Heart left ventricle (tissue), 16 donors: ENCODE data around the gene PRM3. TPM values are rescaled to one million over a fixed set of nuclear protein-coding genes. Genes with fewer than 3 reads are reported as not detected.

Experiments used
- ATAC-seq, 4 donors: fragments of 200-7000 bp; cut with Tn5 transposase; one replicate each; pipeline ENCODE4 v1.9.1; 2020 to 2022; ENCODE audit warnings: moderate library complexity in 4 of 4, mild to moderate bottlenecking in 3 of 4, moderate number of reproducible peaks in 1 of 4
- DNase-seq, 5 donors: peaks; one replicate each; pipeline ENCODE4 v3.0.0-alpha.2; 2020
- H3K27ac ChIP-seq, 12 donors: fragments of 200-600 bp; sonication (generic) in 4 of 12; one replicate each; pipeline versions ENCODE4 v1.5.0 to v1.8.0; 2016 to 2022; ENCODE audit warnings: mild to moderate bottlenecking in 2 of 12
- H3K27me3 ChIP-seq, 9 donors: fragments of 200-600 bp; sonication (generic) in 2 of 9; one replicate each; pipeline versions ENCODE4 v1.5.1 to v1.8.0; 2016 to 2022; ENCODE audit warnings: mild to moderate bottlenecking in 3 of 9
- H3K36me3 ChIP-seq, 9 donors: fragments of 200-600 bp; sonication (generic) in 2 of 9; one replicate each; pipeline versions ENCODE4 v1.5.0 to v1.8.0; 2018 to 2022; ENCODE audit warnings: mild to moderate bottlenecking in 2 of 9
- H3K4me1 ChIP-seq, 12 donors: fragments of 200-600 bp; sonication (generic) in 4 of 12; one replicate each; pipeline versions ENCODE4 v1.5.0 to v1.8.0; 2016 to 2022; ENCODE audit warnings: mild to moderate bottlenecking in 3 of 12
- H3K4me3 ChIP-seq, 12 donors: fragments of 200-600 bp; sonication (generic) in 4 of 12; one replicate each; pipeline versions ENCODE4 v1.5.0 to v1.8.0; 2017 to 2022; ENCODE audit warnings: mild to moderate bottlenecking in 9 of 12, moderate library complexity in 4 of 12
- H3K9me3 ChIP-seq, 12 donors: fragments of 200-600 bp; sonication (generic) in 4 of 12; one replicate each; pipeline versions ENCODE4 v1.5.0 to v1.8.0; 2016 to 2022; ENCODE audit warnings: mild to moderate bottlenecking in 1 of 12
- POLR2A ChIP-seq, 2 donors: fragments of 450-650 bp; IDR thresholded peaks; one replicate each; pipeline ENCODE4 v1.6.1; 2017; ENCODE audit warnings: antibody characterized with exemption in 2 of 2, mild to moderate bottlenecking in 2 of 2, moderate library complexity in 2 of 2
- WGBS, 4 donors: extraction: QIAGEN DNeasy Blood & Tissue Kit in 2 of 4; methylation state at CpG; one replicate each; pipeline versions ENCODE4 v1.1.5 to v1.1.7; 2013 to 2018; 5-methylcytosine and 5-hydroxymethylcytosine counted together
- intact Hi-C, 10 donors: fragments of 100-400 bp; cut with DNase I; formaldehyde crosslinking; loops; one replicate each; pipeline versions ENCODE4 v1.11.1 to v1.14.2; 2022
- polyA plus RNA-seq, 2 donors: library from polyadenylated mRNA; stranded (reverse); fragments of 200-250 nt; gene quantifications; one replicate each; pipeline ENCODE4 v1.2.3, GENCODE V29; 2013
- total RNA-seq, 9 donors: library from RNA; depleted of rRNA in 2 of 9; stranded (reverse); fragments of >200 nt in 2 of 9; fragmentation: NEBNext Ultra II Directional in 3 of 9; extraction: Animal tissue kit (Norgen Biotek cat#: 25700) in 3 of 9; gene quantifications; one replicate each; pipeline versions ENCODE4 v1.1.0 to v1.2.4, GENCODE V29; 2016 to 2023
- TF ChIP-seq, protein P1 (sequence below), 12 donors: fragments of 200-600 bp; sonication (generic) in 4 of 12; IDR thresholded peaks; one replicate each; pipeline versions ENCODE4 v1.5.0 to v1.8.0; 2018 to 2022; ENCODE audit warnings: antibody characterized with exemption in 12 of 12, mild to moderate bottlenecking in 5 of 12
- donor health status: ischemic (EF 13 %, LVEDD 7.1; RV severe dilation, severe dysfunction).
- donor health status: healthy with polysubstance abuse.
- donor health status: DM: no; HTN: yes; CAD: no.
- donor health status: DM: no; HTN: no; CAD: no.
- donor health status: ischemic (EF 25% LVEDD 6.9; RV normal size, moderate dysfunction).
- donor health status: ischemic (EF 25% LVEDD 5.7; RV mildly dilated, moderate dysfunction).
- donor health status: healthy.
- donor health status: DM: yes; HTN: yes; CAD: no.
- donor health status: ischemic (EF 35%, LVEDD 5.7; RV mildly dilated, moderate dysfunction).
- donor health status: nonischemic (EF 11% LVEDD 7.7; RV severe dilation, severe dysfunction).
- donor health status: DM: yes; HTN: yes; CAD: no.
- donor health status: PGD.
- donor health status: ischemic (EF 29% LVEDD 5.4; RV normal size, mild dysfunction).
- donor health status: nonischemic (EF 23%, LVEDD 6.1; RV moderate dilation, normal function).

Gene PRM3
- total and polyA plus RNA-seq, 11 donors, result not detected

DNA sequence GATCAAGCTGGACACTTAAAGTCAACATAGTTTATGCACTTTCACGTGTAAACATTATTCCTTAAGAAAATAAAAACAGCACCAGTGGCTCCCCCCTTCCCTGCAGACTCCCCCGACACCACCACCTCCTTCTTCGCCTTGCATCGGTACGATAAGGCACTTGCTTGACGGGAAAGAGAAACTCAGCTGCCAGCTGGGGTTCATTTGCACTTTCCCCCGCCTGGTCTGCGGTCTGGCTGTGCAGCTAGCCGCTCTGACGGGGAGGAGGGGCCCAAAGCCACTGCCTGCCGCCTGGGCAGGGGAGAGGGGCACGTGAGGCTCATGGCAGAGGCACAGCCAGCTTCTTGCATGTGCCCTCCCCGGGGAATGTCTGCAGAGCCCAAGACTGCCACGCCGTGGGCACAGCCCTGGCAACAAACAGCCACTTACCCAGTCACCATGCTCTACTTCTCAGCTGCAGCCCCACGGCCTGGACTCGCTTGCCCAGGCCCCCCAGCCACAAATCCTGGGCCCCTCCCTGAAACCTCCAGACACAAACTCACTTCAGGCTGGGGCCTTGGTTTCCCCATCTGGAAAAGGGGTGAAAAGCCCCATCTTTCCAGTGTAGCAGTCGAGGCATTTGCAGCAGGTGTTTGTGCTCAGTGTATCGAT lies 24.2 kb upstream of the PRM3 start:
- Histone ChIP-seq H3K36me3 (no peaks in the 10 kb centered on the region), H3K4me1 (peaks cover 0 to 23% (median 13%) of the 10 kb centered on the region in 12 donors), H3K27me3 (no peaks in the 10 kb centered on the region), H3K9me3 (no peaks in the 10 kb centered on the region), H3K27ac (peak overlapping the region in 10 of 12 donors; percentile 53 to 70 (median 60)), H3K4me3 (peak overlapping the region in 8 of 12 donors; percentile 4 to 38 (median 22))
- intact Hi-C loops, result loop anchor here in 4 of 10 donors (5.0 to 10.0 kb wide), 4 partner anchors 35 to 60 kb away; partner anchors contain the start of gene SOCS1 (in 1 of the 4)
- WGBS, 4 donors, result 16 to 20% (median 19%) methylated on average over 17 to 19 of the region's 19 CpGs
- no peak for TF ChIP-seq POLR2A (IDR thresholded peaks at IDR 0.05)
- TF ChIP-seq, protein P1, sequence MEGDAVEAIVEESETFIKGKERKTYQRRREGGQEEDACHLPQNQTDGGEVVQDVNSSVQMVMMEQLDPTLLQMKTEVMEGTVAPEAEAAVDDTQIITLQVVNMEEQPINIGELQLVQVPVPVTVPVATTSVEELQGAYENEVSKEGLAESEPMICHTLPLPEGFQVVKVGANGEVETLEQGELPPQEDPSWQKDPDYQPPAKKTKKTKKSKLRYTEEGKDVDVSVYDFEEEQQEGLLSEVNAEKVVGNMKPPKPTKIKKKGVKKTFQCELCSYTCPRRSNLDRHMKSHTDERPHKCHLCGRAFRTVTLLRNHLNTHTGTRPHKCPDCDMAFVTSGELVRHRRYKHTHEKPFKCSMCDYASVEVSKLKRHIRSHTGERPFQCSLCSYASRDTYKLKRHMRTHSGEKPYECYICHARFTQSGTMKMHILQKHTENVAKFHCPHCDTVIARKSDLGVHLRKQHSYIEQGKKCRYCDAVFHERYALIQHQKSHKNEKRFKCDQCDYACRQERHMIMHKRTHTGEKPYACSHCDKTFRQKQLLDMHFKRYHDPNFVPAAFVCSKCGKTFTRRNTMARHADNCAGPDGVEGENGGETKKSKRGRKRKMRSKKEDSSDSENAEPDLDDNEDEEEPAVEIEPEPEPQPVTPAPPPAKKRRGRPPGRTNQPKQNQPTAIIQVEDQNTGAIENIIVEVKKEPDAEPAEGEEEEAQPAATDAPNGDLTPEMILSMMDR (IDR thresholded peaks at IDR 0.05), result peak in 5 of 12 donors; percentile 16 to 47 (median 38)
- DNase-seq, result peak; percentile 68 to 88 (median 78)
- ATAC-seq, result peak; percentile 95 to 98 (median 96)

GRCh38 chr16:11296706-11297491 lies 23.5 kb upstream of the PRM3 start:
- no peak for TF ChIP-seq POLR2A (IDR thresholded peaks at IDR 0.05)
- TF ChIP-seq, protein P1 (IDR thresholded peaks at IDR 0.05), result no peak
- no peaks in the 10 kb centered on the region for H3K36me3 ChIP-seq
- no peaks in the 10 kb centered on the region for H3K27me3 ChIP-seq
- intact Hi-C loops, result loop anchor here in 4 of 10 donors (5.0 to 10.0 kb wide), 4 partner anchors 35 to 60 kb away; partner anchors contain the start of gene SOCS1 (in 1 of the 4)
- H3K4me1 ChIP-seq, result peaks cover 0 to 23% (median 13%) of the 10 kb centered on the region in 12 donors
- DNase-seq, result no peak
- peak overlapping the region in 8 of 12 donors; percentile 4 to 38 (median 22) for H3K4me3 ChIP-seq
- ATAC-seq, result peak; percentile 56 to 87 (median 76)
- WGBS, 4 donors, result 40 to 52% (median 41%) methylated on average over 9 to 10 of the region's 10 CpGs
- H3K27ac ChIP-seq, result peak overlapping the region in 10 of 12 donors; percentile 53 to 70 (median 60)
- no peaks in the 10 kb centered on the region for H3K9me3 ChIP-seq

DNA sequence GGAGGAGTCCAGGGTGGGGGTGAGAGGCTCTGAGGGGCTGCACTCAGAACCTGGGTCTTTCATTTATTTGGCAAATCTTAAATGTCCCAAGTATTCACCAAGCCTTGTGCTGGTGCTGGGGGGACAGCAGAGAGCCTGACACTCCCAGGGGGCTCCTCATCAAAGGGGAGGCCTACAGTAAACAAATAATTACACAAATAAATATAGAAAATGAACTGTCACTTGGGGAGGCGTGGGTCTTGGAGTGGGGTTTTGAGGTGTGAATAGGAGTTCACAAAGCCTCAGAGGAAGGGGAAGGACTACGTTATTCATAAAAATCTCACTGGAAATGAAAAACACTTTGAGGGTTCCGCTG lies 22.9 kb upstream of the PRM3 start:
- no peak overlapping the region for H3K4me3 ChIP-seq

More for the DNA sequence above, 22.9 kb upstream of the PRM3 start:
- no peaks in the 10 kb centered on the region for H3K27me3 ChIP-seq
- no peak overlapping the region for H3K27ac ChIP-seq
- H3K4me1 ChIP-seq, result peaks cover 0 to 23% (median 13%) of the 10 kb centered on the region in 12 donors
- H3K9me3 ChIP-seq, result no peaks in the 10 kb centered on the region
- no peak for TF ChIP-seq POLR2A (IDR thresholded peaks at IDR 0.05)
- TF ChIP-seq, protein P1 (IDR thresholded peaks at IDR 0.05), result no peak
- DNase-seq, result no peak
- ATAC-seq, result no peak
- intact Hi-C loops, result loop anchor here in 4 of 10 donors (5.0 to 10.0 kb wide), 4 partner anchors 34 to 61 kb away; partner anchors contain the start of gene SOCS1 (in 1 of the 4)
- no peaks in the 10 kb centered on the region for H3K36me3 ChIP-seq
- 87 to 91% (median 89%) methylated on average over 3 of the region's 3 CpGs for WGBS, 4 donors
